GM18867 (cell line): ENCODE results near the gene PIK3CD.

Experiments used
- ATAC-seq: cut with Tn5 transposase; IDR thresholded peaks from one replicate; pipeline ENCODE4 v1.9.1; 2021; ENCODE audit warnings: mild to moderate bottlenecking, moderate library complexity; ENCODE audit not compliant: unreplicated experiment

The PIK3CD gene

GRCh38 chr1:9716404-9717192 is 65.1 kb downstream of the PIK3CD start:
- ATAC-seq, result no peak

- ATAC-seq, result no peak
These were observed 65.9 kb downstream of the PIK3CD start for GRCh38 chr1:9717193-9718005.

GRCh38 chr1:9718006-9718680 is 66.6 kb downstream of the PIK3CD start:
- ATAC-seq, result no peak

- ATAC-seq, result no peak
These were observed 68.6 kb downstream of the PIK3CD start for GRCh38 chr1:9719978-9720722.

GRCh38 chr1:9720785-9721605 is 69.5 kb downstream of the PIK3CD start:
- ATAC-seq, result no peak

GRCh38 chr1:9721606-9722377 is 70.3 kb downstream of the PIK3CD start:
- no peak for ATAC-seq

- no peak for ATAC-seq
These were observed 70.8 kb downstream of the PIK3CD start for GRCh38 chr1:9722378-9722749.

GRCh38 chr1:9723068-9723805 is 71.7 kb downstream of the PIK3CD start:
- ATAC-seq, result no peak

GRCh38 chr1:9723926-9724325 is 72.4 kb downstream of the PIK3CD start:
- ATAC-seq, result no peak

GRCh38 chr1:9724706-9725476 is 73.4 kb downstream of the PIK3CD start:
- ATAC-seq, result peak; percentile 38

GRCh38 chr1:9726406-9726805 is 74.9 kb downstream of the PIK3CD start:
- ATAC-seq, result no peak

GRCh38 chr1:9726905-9727595 is 75.5 kb downstream of the PIK3CD start:
- ATAC-seq, result no peak

- no peak for ATAC-seq
These were observed 77.1 kb downstream of the PIK3CD start for GRCh38 chr1:9728451-9729295.

- ATAC-seq, result no peak
These were observed 78.0 kb downstream of the PIK3CD start for GRCh38 chr1:9729523-9729922.

- no peak for ATAC-seq
These were observed 78.8 kb downstream of the PIK3CD start for GRCh38 chr1:9730096-9730901.
